GM12878 (cell line): ENCODE data around the gene ANGPTL2. TPM values are rescaled to one million over a fixed set of nuclear protein-coding genes. Genes with fewer than 3 reads are reported as not detected.

Experiments
- ATAC-seq: fragments of 200-7000 bp; cut with Tn5 transposase; 3 replicates; pipeline ENCODE4 v1.9.1; 2020; ENCODE audit warnings: mild to moderate bottlenecking, moderate library complexity
- BruUV-seq: library from RNA; stranded (reverse); fragments of 400-500 nt; replicated peaks from 2 replicates; lab custom pipeline; 2021; lab: Mats Ljungman, UMichigan
- CTCF ChIA-PET: fragments of 300-600 bp; sonication (Branson Sonifier 250); formaldehyde crosslinking; extraction: SDS; loops from one replicate; lab custom pipeline; 2021; ENCODE audit warnings: inconsistent platforms; lab: Yijun Ruan, JAX
- POLR2A ChIA-PET: fragments of 350-600 bp; formaldehyde crosslinking; extraction: SDS; loops from one replicate; lab custom pipeline; 2021; ENCODE audit warnings: inconsistent platforms; lab: Charles Lee
- RAD21 ChIA-PET: fragments of 300-600 bp; sonication (Branson Sonifier 250); formaldehyde crosslinking; loops from one replicate; lab custom pipeline; 2023; ENCODE audit warnings: antibody characterized with exemption; ENCODE audit not compliant: unreplicated experiment; lab: Charles Lee
- SMC1A ChIA-PET: fragments of 300-600 bp; sonication (Branson Sonifier 250); formaldehyde crosslinking; loops from one replicate; lab custom pipeline; 2023; ENCODE audit not compliant: unreplicated experiment, uncharacterized antibody; lab: Charles Lee
- DNase-seq: peaks from one replicate; pipeline ENCODE4 v3.0.0-alpha.2; 2011; ENCODE audit warnings: low read depth, low spot score
- FAIRE-seq: peaks from 3 replicates; lab custom pipeline; 2011; peaks lifted over from hg19 to GRCh38; lab: Jason Lieb, UNC
- H2AFZ ChIP-seq: 2 replicates; pipeline ENCODE4 v1.6.0; 2011; ENCODE audit warnings: low read depth, low read length, control low read depth; ENCODE audit not compliant: control insufficient read depth
- H3K27ac ChIP-seq: 2 replicates; pipeline ENCODE4 v1.5.1; 2011; ENCODE audit warnings: control low read depth; ENCODE audit not compliant: control insufficient read depth, insufficient read depth
- H3K27me3 ChIP-seq, 2 experiments: replicated peaks in 1 of 2; 2 replicates each; pipeline versions ENCODE4 v1.6.0 to v1.6.1; 2011; ENCODE audit warnings: low read length in 1 of 2; ENCODE audit not compliant: control insufficient read depth in 2 of 2, insufficient read depth in 2 of 2
- H3K36me3 ChIP-seq, 2 experiments: 2 replicates each; pipeline ENCODE4 v1.5.1; 2011; ENCODE audit warnings: low read length in 1 of 2; ENCODE audit not compliant: control insufficient read depth in 2 of 2, insufficient read depth in 2 of 2
- H3K4me1 ChIP-seq: 2 replicates; pipeline ENCODE4 v1.6.1; 2011; ENCODE audit warnings: mild to moderate bottlenecking, low read length, moderate library complexity, mixed read lengths; ENCODE audit not compliant: control insufficient read depth, insufficient read depth
- H3K4me2 ChIP-seq: 2 replicates; pipeline ENCODE4 v1.6.0; 2011; ENCODE audit warnings: control low read depth; ENCODE audit not compliant: control insufficient read depth, insufficient read depth
- H3K4me3 ChIP-seq: fragments of 200-600 bp; sonication (generic); 2 replicates; pipeline ENCODE4 v1.5.1; 2016
- H3K79me2 ChIP-seq: 2 replicates; pipeline ENCODE4 v1.6.0; 2011; ENCODE audit warnings: low read length; ENCODE audit not compliant: control insufficient read depth, insufficient read depth
- H3K9ac ChIP-seq: 2 replicates; pipeline ENCODE4 v1.8.0; 2011; ENCODE audit warnings: low read length, control low read depth, mixed read lengths; ENCODE audit not compliant: control insufficient read depth, insufficient read depth
- H3K9me3 ChIP-seq: replicated peaks from 3 replicates; pipeline ENCODE4 v1.5.1; 2011; ENCODE audit warnings: mild to moderate bottlenecking, low read length; ENCODE audit not compliant: control insufficient read depth, insufficient read depth
- H4K20me1 ChIP-seq: 2 replicates; pipeline ENCODE4 v1.6.0; 2011; ENCODE audit not compliant: control insufficient read depth, insufficient read depth
- EGR1 ChIP-seq, 2 experiments: IDR thresholded peaks; 1 replicate in 1 of 2; 2 replicates in 1 of 2; pipeline ENCODE4 v1.6.1; 2011 to 2012; ENCODE audit warnings: low read depth in 2 of 2, low read length in 2 of 2, borderline replicate concordance in 1 of 2, mild to moderate bottlenecking in 1 of 2, moderate library complexity in 1 of 2
- KLF5 ChIP-seq: fragments of 450-650 bp; IDR thresholded peaks from 2 replicates; pipeline ENCODE4 v1.6.1; 2014; ENCODE audit warnings: mild to moderate bottlenecking; ENCODE audit not compliant: partially characterized antibody
- PAX5 ChIP-seq: IDR thresholded peaks from 2 replicates; pipeline ENCODE4 v1.6.1; 2011; ENCODE audit warnings: low read depth, low read length, borderline replicate concordance
- PKNOX1 ChIP-seq: fragments of 450-650 bp; IDR thresholded peaks from 2 replicates; pipeline ENCODE4 v1.6.1; 2016; ENCODE audit warnings: mild to moderate bottlenecking
- REST ChIP-seq: IDR thresholded peaks from 2 replicates; pipeline ENCODE4 v1.6.1; 2012; ENCODE audit warnings: mild to moderate bottlenecking, low read depth, low read length
- USF2 ChIP-seq: IDR thresholded peaks from 2 replicates; pipeline ENCODE4 v1.6.1; 2011; ENCODE audit warnings: low read depth, low read length, improper control_type of control experiment, borderline replicate concordance
- WGBS: methylation state at CpG from one replicate; pipeline ENCODE4 v1.1.6; 2016; ENCODE audit warnings: low lambda C conversion rate; ENCODE audit not compliant: insufficient replicate concordance, insufficient coverage; ENCODE audit errors: missing lambda C conversion rate; 5-methylcytosine and 5-hydroxymethylcytosine counted together
- in situ Hi-C: fragments of 300-500 bp; cut with MboI; formaldehyde crosslinking; loops from 9 replicates; pipeline ENCODE4 v1.14.3; 2018; ENCODE audit warnings: mixed read lengths
- intact Hi-C: fragments of 100-400 bp; cut with micrococcal nuclease; formaldehyde crosslinking; loops from one replicate; pipeline ENCODE4 v1.14.2; 2022; ENCODE audit not compliant: unreplicated experiment
- polyA plus RNA-seq, 11 experiments: library from polyadenylated mRNA; depleted of rRNA in 4 of 11; unstranded in 6 of 11; stranded (reverse) in 5 of 11; fragments of >200 nt; fragmentation: Nextera tagmentation in 4 of 11; fragmentation: Illumina TruSeq in 1 of 11; extraction: Ambion mirVana in 4 of 11; extraction: Trizol in 1 of 11; gene quantifications; 1 replicate in 1 of 11; 2 replicates in 10 of 11; pipeline versions ENCODE4 v1.2.1 to v1.2.3, GENCODE V29; 2011 to 2016; ENCODE audit warnings: inconsistent platforms in 2 of 11, missing spikeins in 2 of 11, low read depth in 1 of 11
- total RNA-seq, 4 experiments: library from RNA; depleted of rRNA in 3 of 4; stranded (reverse); fragments of >200 nt in 3 of 4; fragmentation: Illumina TruSeq in 1 of 4; extraction: Trizol in 1 of 4; gene quantifications; 2 replicates each; pipeline versions ENCODE4 v1.2.1 to v1.2.3, GENCODE V29; 2013 to 2021

Gene ANGPTL2
- total and polyA plus RNA-seq, 10 of the 15 experiments (the other 5 are each of a cell fraction or from before 2014, with no cell fraction given): 0.13 to 2.6 (median 0.82) TPM; not detected in 1

GRCh38 chr9:127081250-127082185, 40.9 kb downstream of the ANGPTL2 start:
- RAD21 ChIA-PET: no interaction called here
- H3K36me3 ChIP-seq: no peaks in the 10 kb centered on the region; a peak in 1 of 4 replicates
- H2AFZ ChIP-seq: no peak overlapping the region
- H3K4me3 ChIP-seq: no peak overlapping the region
- H3K27ac ChIP-seq: no peak overlapping the region
- no peak for FAIRE-seq
- no peaks in the 10 kb centered on the region for H3K79me2 ChIP-seq
- no peak for DNase-seq
- CTCF ChIA-PET: no interaction called here
- no peaks in the 10 kb centered on the region for H3K9me3 ChIP-seq
- H4K20me1 ChIP-seq: no peaks in the 10 kb centered on the region
- no TSS peak for BruUV-seq
- TF ChIP-seq EGR1 (IDR thresholded peaks at IDR 0.05; ENCODE audit: borderline replicate concordance in 1 of 2, low read depth in 2 of 2, low read length in 2 of 2) (no peak), PAX5 (no peak), PKNOX1 (no peak), REST (no peak), KLF5 (no peak), USF2 (no peak)
- no peak for ATAC-seq
- intact Hi-C loops: no loop called here
- SMC1A ChIA-PET: interaction anchor here (0.9 to 2.9 kb wide), 4 partner anchors 10 to 39 kb away, joined by 4 to 12 read pairs (median 4); no protein-coding TSS in a partner anchor
- no peak overlapping the region for H3K4me2 ChIP-seq
- 83% methylated on average over 8 of the region's 8 CpGs for WGBS
- POLR2A ChIA-PET: interaction anchor here (0.5 to 1.9 kb wide), 2 partner anchors 10 to 35 kb away, joined by 6 to 8 read pairs; no protein-coding TSS in a partner anchor
- no peaks in the 10 kb centered on the region for H3K4me1 ChIP-seq
- no peaks in the 10 kb centered on the region for H3K27me3 ChIP-seq
- no peak overlapping the region for H3K9ac ChIP-seq
- in situ Hi-C loops: no loop called here
